DMS53 treated with DMSO at 0.1 percent for 48 hours (cell line): ENCODE data around the gene BMP6.

Experiments
- DNase-seq: peaks from one replicate; lab custom pipeline; 2025; ENCODE audit not compliant: unreplicated experiment; lab: John Stamatoyannopoulos, UW

BMP6 gene

GRCh38 chr6:7821426-7821825, 95.5 kb downstream of the BMP6 start:
- DNase-seq, result no peak

GRCh38 chr6:7823552-7823951, 97.7 kb downstream of the BMP6 start:
- no peak for DNase-seq

DNA sequence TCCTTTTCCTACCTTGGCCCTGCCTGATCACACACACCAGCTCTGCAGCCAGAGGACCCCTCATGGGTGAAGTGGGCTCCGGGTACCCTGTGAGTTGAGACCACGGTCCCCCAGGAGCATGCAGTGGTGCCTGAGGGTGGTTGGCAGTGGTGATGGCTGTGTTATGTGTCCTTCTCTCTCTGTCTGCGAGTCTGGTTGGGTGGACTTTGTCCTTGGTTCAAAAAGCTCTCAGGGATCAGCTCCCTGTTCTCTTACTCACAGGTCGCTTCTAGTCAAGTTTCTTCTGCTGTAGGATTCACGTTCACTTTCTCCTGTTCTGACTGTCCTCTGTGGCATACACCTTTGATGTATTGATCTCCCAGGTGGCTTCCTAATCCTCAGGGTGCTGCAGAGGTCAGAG, 100.1 kb downstream of the BMP6 start:
- DNase-seq, result no peak

GRCh38 chr6:7827142-7827541, 101.2 kb downstream of the BMP6 start:
- DNase-seq, result no peak

DNA sequence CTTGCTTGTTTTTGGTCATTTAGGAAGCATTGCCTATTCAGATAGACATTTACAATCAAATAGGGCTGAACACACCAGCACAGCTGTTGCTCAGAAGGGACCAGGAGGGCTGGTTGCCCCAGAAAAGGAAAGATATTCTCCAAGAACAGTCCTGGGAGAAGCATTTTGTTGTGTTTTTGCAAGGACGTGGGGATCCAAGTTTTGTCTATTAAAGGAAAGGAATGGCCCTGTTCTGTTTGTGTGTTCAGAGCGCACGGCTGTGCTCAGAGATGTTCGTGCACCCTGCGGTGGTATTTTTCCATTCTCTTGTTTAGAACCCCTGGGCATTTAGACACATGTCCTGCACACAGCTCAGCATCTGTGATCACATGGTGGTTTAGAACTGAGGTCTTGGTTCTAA, 102.2 kb downstream of the BMP6 start:
- DNase-seq, result no peak

GRCh38 chr6:7832904-7833750, 107.2 kb downstream of the BMP6 start:
- no peak for DNase-seq

DNA sequence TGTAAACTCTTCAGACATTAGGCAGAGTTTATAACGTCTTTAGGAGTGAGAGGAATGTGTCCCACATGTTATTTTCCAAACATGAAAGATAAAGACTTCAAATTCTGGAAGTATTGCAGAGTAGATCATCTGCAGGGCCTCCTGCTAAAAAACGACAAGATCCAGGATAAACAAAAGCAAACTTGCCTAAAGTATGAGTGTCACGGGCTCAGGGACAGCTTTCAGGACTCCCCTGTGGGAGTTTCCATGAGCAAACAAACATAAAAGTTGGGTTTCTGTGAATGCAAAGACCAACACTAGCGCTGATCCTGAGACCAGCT, 107.8 kb downstream of the BMP6 start:
- DNase-seq, result no peak

- DNase-seq, result no peak
These were observed 110.6 kb downstream of the BMP6 start for GRCh38 chr6:7836371-7837026.

GRCh38 chr6:7841781-7842468, 116.0 kb downstream of the BMP6 start:
- no peak for DNase-seq

DNA sequence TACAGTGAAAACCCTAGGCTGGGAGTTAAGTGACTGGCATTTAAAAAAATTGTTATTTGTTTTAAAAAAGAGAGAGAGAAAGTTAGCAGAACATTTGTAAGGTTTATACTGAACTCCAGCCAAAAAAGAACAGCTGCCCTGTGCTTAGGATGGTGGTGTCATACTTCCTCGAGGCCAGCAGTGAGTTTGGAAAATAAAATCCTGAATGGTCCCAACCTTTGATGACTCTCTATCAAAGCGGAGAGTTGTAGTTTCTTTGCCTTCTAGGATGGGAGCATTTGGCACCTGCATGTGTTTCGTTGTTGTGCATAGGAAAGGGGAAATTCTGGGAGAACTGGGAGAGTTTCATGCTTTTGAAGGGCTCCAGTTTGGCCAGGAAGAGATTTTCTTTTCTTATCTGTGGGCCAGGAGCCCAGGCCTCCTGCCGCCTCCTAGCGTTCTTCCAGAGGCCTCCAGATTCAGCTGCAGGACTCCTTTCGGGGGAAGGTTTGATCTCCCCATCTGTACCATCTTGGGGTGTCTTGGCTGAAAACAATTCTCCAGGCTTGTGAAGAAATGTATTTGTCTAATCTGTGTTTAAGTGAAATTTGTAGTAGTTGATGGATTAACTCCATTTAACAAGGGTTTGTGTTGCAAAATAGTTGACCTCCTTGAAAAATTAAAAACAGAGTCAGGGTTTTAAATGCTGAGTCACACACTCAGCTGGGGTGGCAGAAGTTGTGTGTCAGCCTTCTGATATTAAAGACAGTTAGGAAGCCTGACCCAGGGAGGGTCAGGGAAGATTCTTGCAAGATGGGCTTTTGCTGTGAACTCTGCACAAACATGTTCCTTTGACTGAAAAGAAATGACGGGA, 121.3 kb downstream of the BMP6 start:
- no peak for DNase-seq

DNA sequence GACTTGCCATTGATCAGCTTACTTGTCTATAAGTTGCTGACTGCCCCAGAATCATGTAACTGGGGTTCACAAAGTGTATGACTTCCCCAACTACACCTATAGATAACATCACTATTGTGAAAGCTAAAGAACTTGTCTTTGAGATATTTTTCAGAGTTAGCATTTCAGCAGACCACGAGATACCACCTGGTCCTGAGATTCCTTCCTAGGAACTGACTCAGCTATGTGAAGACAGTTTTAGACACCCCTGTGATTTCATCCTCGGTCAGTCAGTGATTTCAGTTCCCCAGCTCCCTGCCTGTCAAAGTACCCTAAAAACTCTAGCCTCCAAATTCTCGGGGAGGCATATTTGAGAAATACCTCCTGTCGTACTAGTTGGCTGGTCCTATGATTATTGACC, 122.3 kb downstream of the BMP6 start:
- DNase-seq, result no peak

GRCh38 chr6:7851780-7852179, 125.9 kb downstream of the BMP6 start:
- DNase-seq, result no peak

- no peak for DNase-seq
These were observed 133.7 kb downstream of the BMP6 start for GRCh38 chr6:7859591-7859990.

DNA sequence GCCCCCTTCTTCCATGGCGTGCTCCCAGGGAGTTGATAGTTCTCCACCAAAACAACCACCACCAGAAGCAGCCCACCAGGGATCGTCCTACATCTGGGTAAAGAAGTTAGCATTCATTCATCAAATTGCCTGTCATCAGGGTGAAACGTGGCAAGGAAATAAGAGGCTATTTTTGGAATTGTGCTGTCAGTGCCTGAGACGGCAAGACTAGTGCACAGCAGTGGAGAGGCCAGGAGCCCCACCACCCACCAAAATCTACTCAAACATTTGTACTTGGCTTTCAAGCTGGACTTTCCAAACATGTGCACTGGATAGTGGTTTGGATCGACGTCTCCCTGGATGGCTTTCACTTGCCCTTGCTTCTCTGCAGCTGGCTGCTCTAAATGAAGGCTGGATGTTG, 139.9 kb downstream of the BMP6 start:
- no peak for DNase-seq

DNA sequence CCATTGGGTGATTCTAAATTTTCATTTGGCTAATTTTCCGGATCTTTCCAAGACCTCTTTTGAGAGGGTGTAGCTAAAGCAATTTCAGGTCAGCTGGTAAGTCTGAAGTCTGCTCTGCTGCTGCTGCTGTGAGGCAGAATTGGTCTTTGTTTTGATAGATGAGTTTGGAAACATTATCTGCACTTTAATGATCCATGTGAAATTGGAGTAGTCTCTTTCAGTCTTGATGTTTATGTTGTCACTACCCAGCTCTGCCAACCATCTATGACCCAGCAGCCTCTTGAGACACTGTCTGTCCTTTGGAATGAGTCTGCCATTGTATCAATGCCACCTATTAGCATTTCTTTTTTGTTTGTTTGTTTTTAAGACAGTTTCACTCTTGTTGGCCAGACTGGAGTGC, 140.6 kb downstream of the BMP6 start:
- DNase-seq, result no peak

DNA sequence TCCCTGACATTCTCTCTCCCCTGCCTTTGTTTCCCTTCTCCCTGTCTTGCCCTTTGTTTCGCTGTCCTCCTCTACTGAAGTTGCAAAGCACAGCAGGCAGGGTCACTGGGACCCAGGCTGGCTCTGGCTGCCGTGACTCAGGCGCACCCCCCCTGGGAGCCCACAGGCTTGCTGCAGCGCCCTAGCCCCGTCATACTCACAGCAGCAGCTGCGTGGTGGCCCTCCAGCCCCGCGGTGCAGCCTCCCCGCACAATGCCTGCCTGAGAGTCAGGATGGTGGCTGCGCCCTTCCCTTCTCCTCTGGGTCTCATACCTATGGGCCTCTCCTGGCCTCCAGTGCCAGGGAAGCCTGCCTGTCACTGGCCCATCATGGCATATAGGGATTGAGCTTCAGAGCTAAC, 143.0 kb downstream of the BMP6 start:
- no peak for DNase-seq

DNA sequence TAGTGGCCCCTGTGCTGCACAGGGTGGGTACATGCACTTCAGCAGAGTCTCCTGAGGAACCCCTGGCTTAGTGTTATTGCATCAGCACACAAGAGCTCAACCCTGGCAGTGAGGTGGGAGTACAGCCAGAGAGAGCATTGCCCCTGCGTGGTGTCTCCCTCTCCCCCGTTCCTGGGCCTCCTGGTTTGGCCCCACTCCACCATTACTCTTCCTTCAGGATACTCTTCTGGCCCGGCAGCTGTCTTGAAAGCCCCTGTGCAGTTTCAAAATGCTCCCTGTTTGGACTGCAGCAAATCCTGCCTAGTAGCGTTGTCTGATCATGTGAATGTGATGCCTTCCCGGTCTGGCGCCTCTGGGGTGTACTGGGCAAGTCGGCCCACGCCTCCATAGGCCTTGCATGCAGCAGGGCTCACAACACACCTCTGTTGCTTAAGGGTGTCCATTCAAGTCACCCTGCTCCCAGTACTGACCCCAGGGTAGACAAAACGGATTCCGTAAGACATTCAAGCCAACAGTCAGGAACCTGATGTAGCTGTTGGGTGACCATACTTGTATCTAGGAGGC, 152.6 kb downstream of the BMP6 start:
- no peak for DNase-seq

DNA sequence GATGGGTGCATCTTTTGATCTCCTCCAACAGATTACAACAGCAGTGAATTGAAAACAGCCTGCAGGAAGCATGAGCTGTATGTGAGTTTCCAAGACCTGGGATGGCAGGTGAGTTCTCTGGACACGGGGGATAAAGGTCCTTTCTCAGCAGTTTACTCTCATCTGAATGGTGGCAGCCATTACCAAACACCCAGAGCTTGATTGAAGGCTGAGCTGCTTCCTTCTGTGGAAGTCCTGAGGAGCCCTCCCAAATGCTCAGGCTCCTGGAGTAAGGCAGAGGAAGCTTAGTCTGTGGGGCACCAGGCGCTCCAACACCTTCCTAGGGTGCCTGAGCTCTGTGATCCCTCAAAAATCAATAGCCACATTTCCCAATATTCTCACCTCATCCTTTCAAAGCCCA, 153.1 kb downstream of the BMP6 start:
- DNase-seq, result no peak

GRCh38 chr6:7879579-7879978, 153.7 kb downstream of the BMP6 start:
- DNase-seq, result no peak

- no peak for DNase-seq
These were observed 154.2 kb downstream of the BMP6 start for GRCh38 chr6:7879980-7880717.
